ENCODE results near the gene ARVCF. TPM values are rescaled to one million over a fixed set of nuclear protein-coding genes. Genes with fewer than 3 reads are reported as not detected.

Gene ARVCF
- total and polyA plus RNA-seq, 9 of the 15 experiments (the other 6 are each of a cell fraction or from before 2014, with no cell fraction given): 0.03 to 97.4 (median 15.6) TPM

DNA sequence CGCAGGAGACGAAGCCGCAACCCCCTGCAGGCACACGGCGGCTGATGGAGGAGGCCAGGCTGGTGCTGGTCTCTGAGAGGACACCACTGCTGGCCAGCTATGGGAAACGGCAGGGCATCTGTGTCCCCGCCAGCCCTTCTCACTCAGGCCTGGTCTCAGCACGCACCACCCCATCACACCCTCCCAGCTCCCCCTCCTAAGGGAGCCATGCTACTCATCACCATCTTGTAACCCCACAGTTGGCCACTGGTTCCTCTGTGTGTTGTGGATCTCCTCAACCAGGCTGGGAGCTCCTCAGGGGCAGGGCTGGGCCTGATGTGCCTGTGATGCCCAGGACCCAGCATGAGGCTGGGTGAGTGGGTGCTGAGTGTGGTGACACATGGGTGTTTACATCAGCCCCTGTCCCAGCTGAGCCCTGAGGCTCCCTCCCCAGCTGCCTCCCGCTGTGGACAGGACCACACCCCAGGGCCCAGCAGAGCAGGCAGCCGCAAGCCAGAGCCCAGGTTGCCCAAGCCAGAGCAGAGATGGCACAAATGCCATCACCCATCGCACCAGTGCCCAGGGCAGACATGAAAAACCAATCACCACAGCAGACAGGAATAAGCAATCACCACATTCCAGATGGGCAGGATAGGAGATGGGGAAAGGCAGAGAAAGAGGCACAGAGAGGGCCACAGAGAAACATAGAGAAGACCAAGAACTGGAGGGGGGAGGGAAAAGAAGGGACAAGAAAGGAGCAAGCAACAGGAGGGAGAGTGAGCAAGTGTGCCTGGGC lies 8.2 kb downstream of the ARVCF start (continued):
- TF ChIP-seq, protein P1, sequence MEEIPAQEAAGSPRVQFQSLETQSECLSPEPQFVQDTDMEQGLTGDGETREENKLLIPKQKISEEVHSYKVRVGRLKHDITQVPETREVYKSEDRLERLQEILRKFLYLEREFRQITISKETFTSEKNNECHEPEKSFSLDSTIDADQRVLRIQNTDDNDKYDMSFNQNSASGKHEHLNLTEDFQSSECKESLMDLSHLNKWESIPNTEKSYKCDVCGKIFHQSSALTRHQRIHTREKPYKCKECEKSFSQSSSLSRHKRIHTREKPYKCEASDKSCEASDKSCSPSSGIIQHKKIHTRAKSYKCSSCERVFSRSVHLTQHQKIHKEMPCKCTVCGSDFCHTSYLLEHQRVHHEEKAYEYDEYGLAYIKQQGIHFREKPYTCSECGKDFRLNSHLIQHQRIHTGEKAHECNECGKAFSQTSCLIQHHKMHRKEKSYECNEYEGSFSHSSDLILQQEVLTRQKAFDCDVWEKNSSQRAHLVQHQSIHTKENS (CRISPR knock-in tag; IDR thresholded peaks at IDR 0.05): no peak
- TF ChIP-seq ZSCAN29 (IDR thresholded peaks at IDR 0.05): peak; percentile 39; the same call in 1 of the 2 replicates
- no peak for TF ChIP-seq TFAM (CRISPR knock-in tag; conservative IDR thresholded peaks at IDR 0.05)
- no peak for TF ChIP-seq NR3C1 (CRISPR knock-in tag; IDR thresholded peaks at IDR 0.05)

DNA sequence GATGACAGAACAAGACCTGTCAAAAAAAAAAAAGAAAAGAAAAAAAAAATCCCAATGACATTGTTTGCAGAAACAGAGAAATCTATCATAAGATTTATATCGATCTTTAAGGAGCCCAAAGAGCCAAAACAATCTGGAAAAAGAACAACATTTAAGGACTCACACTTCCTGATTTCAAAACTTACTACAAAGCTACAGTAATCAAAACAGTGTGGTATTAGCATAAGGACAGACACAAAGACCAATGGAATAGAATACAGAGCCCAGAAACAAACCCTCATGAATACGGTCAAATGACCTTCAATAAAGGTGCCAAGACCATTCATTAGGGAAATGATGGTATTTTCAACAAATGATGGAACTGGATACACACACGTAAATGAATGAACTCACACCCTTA lies 12.2 kb downstream of the ARVCF start:
- FAIRE-seq: no peak
- Histone ChIP-seq H3K79me2 (ENCODE audit: control insufficient read depth, insufficient read depth, low read length) (peaks cover 10% of the 10 kb centered on the region; the same call in 1 of the 3 replicates), H3K4me3 (no peak overlapping the region), H3K27ac (ENCODE audit: extremely low read depth, low read depth, low read length) (no peak overlapping the region), H3K36me3 (ENCODE audit: control insufficient read depth, insufficient read depth, low read length) (peaks cover 8% of the 10 kb centered on the region; the same call in 1 of the 3 replicates), H3K4me2 (ENCODE audit: insufficient read depth, low read length) (no peak overlapping the region), H3K4me1 (replicated peaks in 1 of 2; ENCODE audit: control insufficient read depth in 2 of 2, insufficient read depth in 2 of 2, low read length in 2 of 2) (peaks cover 34 to 40% of the 10 kb centered on the region in 2 experiments; a peak in 4 of 5 replicates), H4K20me1 (replicated peaks; ENCODE audit: control insufficient read depth, insufficient read depth, low read length) (peaks cover 8% of the 10 kb centered on the region; the same call in 1 of the 2 replicates), H3K27me3 (ENCODE audit: control insufficient read depth in 2 of 2, insufficient read depth in 2 of 2, low read length in 2 of 2) (no peaks in the 10 kb centered on the region), H3K9me3 (replicated peaks; ENCODE audit: control insufficient read depth, insufficient read depth, low read depth, low read length) (peaks cover 19% of the 10 kb centered on the region), H3K9me1 (ENCODE audit: control insufficient read depth, insufficient read depth, low read length) (no peaks in the 10 kb centered on the region), H3K9ac (ENCODE audit: insufficient read depth in 1 of 2, low read depth in 2 of 2, low read length in 2 of 2) (no peak overlapping the region), H2AFZ (ENCODE audit: low read depth, low read length) (no peak overlapping the region)
- intact Hi-C loops (cut with micrococcal nuclease): no loop called here
- no TSS peak for BruUV-seq (replicated peaks)
- WGBS (ENCODE audit: insufficient coverage, low coverage, missing lambda C conversion rate): 62% methylated on average over 3 of the region's 3 CpGs
- POLR2A ChIA-PET: interaction anchor here (0.7 kb wide), 1 partner anchor 16 kb away, joined by 4 read pairs; no protein-coding TSS in a partner anchor
- no peak for ATAC-seq
- DNase-seq (ENCODE audit: extremely low read depth in 1 of 4, low spot score in 3 of 4): no peak
- CTCF ChIA-PET (ENCODE audit: low intra/inter-chr PET ratio): no interaction called here
- in situ Hi-C loops (cut with MboI): no loop called here
- TF ChIP-seq SIRT6 (IDR thresholded peaks at IDR 0.05; ENCODE audit: low read depth, low read length) (no peak), TBL1XR1 (IDR thresholded peaks at IDR 0.05; ENCODE audit: low read length in 2 of 2) (no peak), ARNT (IDR thresholded peaks at IDR 0.05) (peak in 1 of 2 experiments; percentile 35; a peak in 1 of 4 replicates), ZNF699 (CRISPR knock-in tag; IDR thresholded peaks at IDR 0.05; ENCODE audit: insufficient replicate concordance) (no peak), ZFP30 (CRISPR knock-in tag; IDR thresholded peaks at IDR 0.05; ENCODE audit: borderline replicate concordance) (no peak), TBP (optimal IDR thresholded peaks at IDR 0.05; ENCODE audit: low read depth, low read length) (no peak), CHD4 (IDR thresholded peaks at IDR 0.05; ENCODE audit: insufficient read depth, insufficient replicate concordance, low read depth, low read length, poor library complexity, severe bottlenecking) (peak; percentile 60)
- TF ChIP-seq, protein P2, sequence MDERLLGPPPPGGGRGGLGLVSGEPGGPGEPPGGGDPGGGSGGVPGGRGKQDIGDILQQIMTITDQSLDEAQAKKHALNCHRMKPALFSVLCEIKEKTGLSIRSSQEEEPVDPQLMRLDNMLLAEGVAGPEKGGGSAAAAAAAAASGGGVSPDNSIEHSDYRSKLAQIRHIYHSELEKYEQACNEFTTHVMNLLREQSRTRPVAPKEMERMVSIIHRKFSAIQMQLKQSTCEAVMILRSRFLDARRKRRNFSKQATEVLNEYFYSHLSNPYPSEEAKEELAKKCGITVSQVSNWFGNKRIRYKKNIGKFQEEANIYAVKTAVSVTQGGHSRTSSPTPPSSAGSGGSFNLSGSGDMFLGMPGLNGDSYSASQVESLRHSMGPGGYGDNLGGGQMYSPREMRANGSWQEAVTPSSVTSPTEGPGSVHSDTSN (CRISPR knock-in tag; IDR thresholded peaks at IDR 0.05; ENCODE audit: low read depth): no peak
- TF ChIP-seq, protein P2 (tag; conservative IDR thresholded peaks at IDR 0.05; ENCODE audit: low read depth): no peak

Measured in K562 (cell line).